Left colon (tissue), 2 donors: ENCODE data around the gene UNC5B. TPM values are rescaled to one million over a fixed set of nuclear protein-coding genes. Genes with fewer than 3 reads are reported as not detected.

Experiments used
- ATAC-seq: fragments of 200-7000 bp; cut with Tn5 transposase; one replicate; pipeline ENCODE4 v1.9.1; 2020; ENCODE audit warnings: mild to moderate bottlenecking, moderate library complexity
- DNase-seq, 2 donors: peaks; one replicate each; pipeline ENCODE4 v3.0.0-alpha.2; 2020
- intact Hi-C, 2 donors: fragments of 100-400 bp; cut with DNase I in 1 of 2; cut with micrococcal nuclease in 1 of 2; formaldehyde crosslinking; loops; one replicate each; pipeline versions ENCODE4 v1.11.2 to v1.14.0; 2022; cut with DNase I, micrococcal nuclease
- total RNA-seq, 2 donors: library from RNA; stranded (reverse); fragmentation: NEBNext Ultra II Directional; extraction: Animal tissue kit (Norgen Biotek cat#: 25700); gene quantifications; one replicate each; pipeline ENCODE4 v1.2.1, GENCODE V29; 2021
- donor health status: DM: no; HTN: no; CAD: no.
- donor health status: DM: yes; HTN: yes; CAD: no.

UNC5B gene
- total RNA-seq, 2 donors from 2014 or later = 19.4 to 32.4 TPM

DNA sequence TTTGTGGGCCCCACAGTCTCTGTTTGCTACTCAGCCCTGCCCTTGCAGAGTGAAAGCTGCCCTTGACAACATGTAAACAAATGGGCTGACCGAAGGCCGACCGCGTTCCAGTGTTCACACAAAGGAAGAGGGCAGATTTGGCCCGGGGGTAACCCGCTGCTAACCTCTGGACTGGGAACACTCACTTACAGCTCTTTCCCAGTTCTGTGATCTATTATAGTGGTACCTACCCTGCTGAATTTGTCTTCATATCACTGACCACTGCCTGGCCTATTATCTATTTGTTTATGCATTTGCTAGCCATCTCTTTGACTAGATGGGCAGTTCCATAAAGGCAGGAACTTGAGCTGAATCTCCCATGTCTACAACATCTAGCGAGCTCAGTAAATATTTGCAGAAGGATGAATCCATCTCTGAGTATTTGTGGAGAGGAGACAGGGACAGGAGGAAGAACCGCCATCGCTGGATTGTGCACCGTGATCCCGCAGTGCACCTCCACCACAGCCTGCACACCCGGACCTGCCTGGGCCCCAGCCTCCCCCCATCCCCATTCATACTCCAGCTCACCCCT is 121.9 kb downstream of the UNC5B start:
- intact Hi-C loops = no loop called here
- no peak for ATAC-seq

DNA sequence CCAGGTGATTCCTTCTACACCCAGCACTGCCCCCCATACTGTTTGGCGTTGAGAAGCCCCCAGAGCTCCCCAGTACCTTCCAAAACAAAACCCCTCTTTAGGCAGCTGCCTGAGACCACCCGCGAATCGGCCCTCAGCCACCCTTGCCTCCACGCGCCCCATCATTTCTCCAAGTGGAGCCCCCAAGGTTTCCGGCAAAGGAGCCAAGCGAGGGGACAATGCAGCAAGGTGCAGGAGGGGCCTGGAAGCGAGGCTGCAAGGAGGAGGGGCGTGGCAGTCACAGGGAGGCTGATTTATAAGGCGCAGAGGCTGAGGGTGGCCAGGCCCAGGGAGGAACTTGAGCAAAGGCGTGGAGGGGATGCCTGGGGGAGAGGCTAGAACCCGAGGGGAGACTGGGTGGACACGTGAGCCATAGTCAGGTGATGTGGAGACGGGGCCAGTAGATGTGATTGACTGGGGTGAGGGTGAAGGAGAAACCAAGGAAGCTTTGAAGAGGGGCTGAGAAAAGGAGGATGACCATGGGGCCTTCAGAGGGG is 122.9 kb downstream of the UNC5B start:
- ATAC-seq (no peak), DNase-seq (no peak)
- intact Hi-C loops = no loop called here

More for the DNA sequence above, 121.9 kb downstream of the UNC5B start:
- DNase-seq = no peak

GRCh38 chr10:71336632-71337031 is 124.3 kb downstream of the UNC5B start:
- DNase-seq (no peak), ATAC-seq (peak; percentile 13)
- intact Hi-C loops = no loop called here

- ATAC-seq (peak; percentile 80), DNase-seq (peak; percentile 30 to 55)
- intact Hi-C loops = no loop called here
Measured at GRCh38 chr10:71337219-71337701, 124.9 kb downstream of the UNC5B start.

- peak; percentile 22 for ATAC-seq
- no peak for DNase-seq
- intact Hi-C loops = no loop called here
Measured at GRCh38 chr10:71338728-71339495, 126.5 kb downstream of the UNC5B start.

GRCh38 chr10:71339796-71340589 is 127.6 kb downstream of the UNC5B start:
- peak in 1 of 2 donors; percentile 47 for DNase-seq
- ATAC-seq = peak; percentile 60
- intact Hi-C loops = no loop called here

GRCh38 chr10:71342573-71343391 is 130.4 kb downstream of the UNC5B start:
- intact Hi-C loops = no loop called here
- ATAC-seq (no peak), DNase-seq (no peak)

DNA sequence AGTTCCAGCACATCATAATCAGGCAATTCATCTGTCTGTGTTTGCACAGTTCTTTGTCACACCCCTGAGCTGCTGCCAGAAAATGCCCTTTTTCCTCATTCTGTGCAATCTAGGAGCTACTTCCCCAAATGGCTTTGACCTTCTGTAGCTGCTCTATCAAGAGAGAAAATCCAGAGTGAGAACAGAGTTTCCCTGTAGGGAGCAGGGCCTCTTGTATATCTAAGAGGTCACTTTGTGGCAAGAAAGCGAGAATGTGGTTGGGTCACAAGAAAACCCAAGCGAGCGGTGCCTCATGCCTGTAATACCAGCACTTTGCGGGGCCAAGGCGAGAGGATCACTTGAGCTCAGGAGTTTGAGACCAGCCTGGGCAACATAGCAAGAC is 131.0 kb downstream of the UNC5B start:
- ATAC-seq (peak; percentile 79), DNase-seq (peak; percentile 72)
- intact Hi-C loops = no loop called here

DNA sequence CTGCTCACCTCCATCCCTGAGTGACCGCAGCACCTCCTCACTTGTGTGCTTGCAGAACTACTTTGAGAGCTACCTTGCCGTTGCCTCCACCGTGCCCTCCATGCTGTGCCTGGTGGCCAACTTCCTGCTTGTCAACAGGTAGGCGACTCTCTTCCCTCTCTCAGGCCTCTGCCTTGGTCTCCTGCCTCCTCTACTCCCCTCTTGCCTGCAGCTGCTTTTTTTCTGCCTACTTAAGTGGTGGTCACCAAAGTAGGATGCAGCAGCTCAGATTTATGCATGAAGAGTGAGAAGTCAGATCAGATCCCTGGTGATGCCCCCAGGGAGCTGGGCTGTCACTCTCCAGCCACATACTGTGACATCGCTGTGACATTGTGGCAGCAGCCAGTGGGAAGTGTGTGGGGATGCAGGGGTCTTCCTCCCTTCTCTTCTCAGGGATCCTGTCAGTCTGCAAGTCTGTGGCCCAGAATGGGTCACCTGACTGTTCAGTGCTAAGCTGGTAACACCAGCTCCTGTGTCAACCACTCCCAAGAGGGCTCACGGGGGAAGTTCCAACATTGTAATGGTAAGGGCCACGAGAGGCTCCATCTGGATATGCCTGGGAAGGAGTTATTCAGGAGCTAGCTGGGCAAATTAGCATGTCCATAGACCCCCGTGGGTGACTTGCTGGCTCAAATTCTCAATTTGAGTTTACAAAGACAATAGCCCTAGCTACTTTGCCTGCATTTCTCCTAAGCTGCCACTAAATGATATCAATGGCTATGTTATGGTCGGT is 132.0 kb downstream of the UNC5B start:
- no peak for DNase-seq
- ATAC-seq = no peak
- intact Hi-C loops = no loop called here

- DNase-seq = no peak
- no peak for ATAC-seq
- intact Hi-C loops = no loop called here
Measured at GRCh38 chr10:71344993-71345480, 132.7 kb downstream of the UNC5B start.

GRCh38 chr10:71345694-71346093 is 133.3 kb downstream of the UNC5B start:
- intact Hi-C loops = no loop called here
- ATAC-seq (no peak), DNase-seq (no peak)

GRCh38 chr10:71346731-71347130 is 134.4 kb downstream of the UNC5B start:
- intact Hi-C loops = no loop called here
- no peak for ATAC-seq
- no peak for DNase-seq

DNA sequence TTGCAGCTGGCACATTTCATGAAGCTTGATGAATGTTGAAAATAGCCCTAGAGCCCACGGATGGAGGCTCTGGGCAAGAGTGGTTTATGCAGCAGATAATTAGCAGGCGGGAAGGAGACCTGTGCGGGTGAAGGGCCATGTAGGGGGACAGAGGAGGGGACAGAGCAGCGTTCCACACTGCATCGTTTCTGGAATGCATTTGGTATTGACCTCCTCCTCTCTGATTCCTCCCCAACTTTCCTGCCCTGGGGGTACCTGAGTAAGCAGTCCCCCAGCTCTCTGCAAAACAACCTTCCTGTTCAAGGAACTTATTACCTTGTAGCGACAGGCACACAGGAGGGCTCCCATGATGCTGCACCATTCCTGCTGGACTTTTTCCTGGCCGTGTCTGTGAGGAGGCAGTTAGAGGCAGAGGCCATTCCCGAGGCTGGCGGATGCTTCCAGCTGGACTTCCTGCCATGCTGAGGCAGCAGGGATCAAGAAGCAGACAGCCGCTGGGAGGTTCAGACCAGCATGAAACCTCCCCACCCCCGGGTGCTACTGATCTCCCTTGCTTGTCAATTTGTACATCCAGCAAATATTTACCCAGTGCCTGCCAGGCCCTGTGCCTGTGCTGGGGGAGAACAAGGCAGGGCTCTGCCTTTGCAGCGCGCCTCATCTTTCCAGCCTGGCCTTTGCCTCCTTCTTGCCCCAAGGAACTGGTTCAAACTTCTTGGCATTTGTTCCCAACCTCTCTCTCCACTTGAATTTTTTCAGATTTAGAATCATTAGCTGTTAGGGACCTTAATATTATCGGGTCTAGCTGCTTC is 135.4 kb downstream of the UNC5B start:
- DNase-seq = peak; percentile 60 to 64
- peak; percentile 70 for ATAC-seq
- intact Hi-C loops = no loop called here

DNA sequence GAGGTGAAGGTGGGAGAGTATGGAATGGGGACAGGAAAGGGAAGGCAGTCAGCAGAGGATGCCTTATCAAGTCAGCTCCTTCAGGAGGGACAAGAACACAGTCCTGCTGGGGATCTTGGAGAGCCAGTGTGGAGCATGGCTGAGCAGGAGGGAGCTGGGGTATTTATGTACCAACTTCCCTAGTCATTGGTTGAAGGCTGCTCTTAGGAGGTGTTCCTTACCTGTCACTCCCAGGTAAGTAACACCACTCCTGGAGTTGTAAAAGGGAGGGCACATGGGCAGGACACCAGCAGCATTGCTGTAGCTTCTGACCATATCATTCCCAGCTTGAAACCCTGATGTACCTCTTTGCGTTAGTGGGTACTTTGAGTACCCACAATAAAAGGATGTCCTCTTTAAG is 136.5 kb downstream of the UNC5B start:
- DNase-seq (no peak), ATAC-seq (peak; percentile 66)
- intact Hi-C loops = no loop called here

DNA sequence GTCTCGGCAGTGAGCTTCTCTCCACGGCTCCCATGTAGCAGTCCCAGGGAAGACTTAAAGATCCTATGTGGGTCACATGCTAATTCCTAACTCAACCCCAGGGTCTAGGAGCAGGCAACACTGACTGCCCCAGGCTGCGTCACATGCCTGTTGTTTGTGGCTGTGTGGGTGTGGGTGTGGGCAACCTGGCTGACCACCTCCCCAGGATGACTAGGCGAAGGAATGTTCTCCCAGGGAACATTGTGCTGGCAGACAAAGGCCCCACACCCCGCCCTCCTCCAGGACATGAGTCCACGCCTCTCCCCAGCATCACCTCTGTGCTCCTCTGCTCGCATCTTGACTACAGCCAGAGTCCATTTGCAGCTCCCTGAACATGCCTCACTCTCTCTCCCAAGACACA is 137.0 kb downstream of the UNC5B start:
- no peak for ATAC-seq
- intact Hi-C loops = no loop called here

GRCh38 chr10:71351087-71351486 is 138.7 kb downstream of the UNC5B start:
- DNase-seq (no peak), ATAC-seq (no peak)
- intact Hi-C loops = no loop called here

More for the DNA sequence above, 137.0 kb downstream of the UNC5B start:
- no peak for DNase-seq
